ENCODE data around the gene UROC1.

UROC1 gene

DNA sequence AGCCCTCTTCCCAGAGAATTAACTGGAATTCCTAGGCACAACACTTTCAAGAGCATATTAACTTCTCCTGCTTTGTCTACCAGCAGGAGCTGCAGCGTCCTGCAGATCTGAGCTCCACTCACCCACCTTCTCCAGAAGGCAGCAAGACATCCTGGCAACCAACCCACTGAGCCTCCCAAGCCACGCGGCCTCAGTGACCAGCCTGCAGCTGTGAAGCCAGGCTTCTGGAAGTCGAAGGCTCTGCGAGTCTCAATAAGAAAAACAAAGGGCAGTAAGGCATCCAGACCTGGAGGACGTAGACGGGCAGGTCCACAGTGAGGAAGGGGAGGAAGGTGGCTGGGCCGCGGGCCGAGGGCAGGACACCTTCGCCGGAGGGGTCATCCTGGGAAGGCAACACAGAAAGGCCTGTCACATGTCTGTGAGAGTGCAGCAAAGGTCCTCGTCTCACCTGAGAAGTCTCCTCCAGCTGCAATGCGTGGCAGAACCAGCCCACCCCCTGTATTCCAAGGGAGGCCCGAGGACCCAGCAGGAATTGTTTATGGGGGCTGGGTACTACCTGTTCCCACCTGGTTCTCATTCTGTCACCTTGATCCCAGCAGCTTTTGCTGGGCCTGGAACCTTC is 78.1 kb downstream of the UROC1 start:
- DNase-seq, result no peak

DNA sequence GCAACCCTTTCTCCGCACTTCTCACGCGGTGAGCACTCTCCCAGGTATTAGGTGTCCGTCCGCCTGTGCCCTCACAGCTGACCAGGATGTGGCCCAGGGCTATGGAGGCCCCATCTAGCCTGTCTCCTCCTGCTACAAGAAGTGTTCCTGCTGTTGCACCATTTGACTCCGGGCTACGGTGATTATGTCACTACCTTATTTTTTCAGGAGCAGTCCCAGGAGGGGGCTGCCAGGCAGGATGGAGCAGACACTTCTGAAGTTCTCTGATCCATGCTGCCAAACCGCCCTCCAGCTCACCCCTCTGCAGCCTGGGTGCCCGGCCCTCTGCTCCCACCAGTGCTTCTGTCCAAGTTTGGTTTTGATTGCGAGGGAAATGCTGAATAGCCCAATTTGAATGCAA is 78.8 kb downstream of the UROC1 start:
- no peak for DNase-seq

DNA sequence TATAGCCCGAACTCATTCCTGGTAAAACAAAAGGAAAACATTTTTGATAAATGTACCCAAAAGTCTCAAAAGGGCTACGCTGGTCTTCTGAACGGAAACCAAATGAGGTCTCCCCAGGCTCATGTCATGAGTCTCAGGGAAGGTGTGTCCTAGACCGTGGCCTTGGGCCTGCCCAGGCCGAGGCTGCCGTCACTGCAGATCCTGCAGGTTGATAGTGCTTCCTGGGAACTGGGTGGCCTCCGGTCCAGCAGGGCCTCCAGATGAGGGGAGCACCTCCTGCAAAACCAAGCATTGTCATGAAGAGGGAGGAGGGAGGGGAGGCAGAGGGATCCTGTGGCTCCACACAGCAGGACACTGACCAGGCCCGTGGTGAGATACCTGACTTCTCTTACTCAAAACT is 79.4 kb downstream of the UROC1 start:
- DNase-seq, result no peak

DNA sequence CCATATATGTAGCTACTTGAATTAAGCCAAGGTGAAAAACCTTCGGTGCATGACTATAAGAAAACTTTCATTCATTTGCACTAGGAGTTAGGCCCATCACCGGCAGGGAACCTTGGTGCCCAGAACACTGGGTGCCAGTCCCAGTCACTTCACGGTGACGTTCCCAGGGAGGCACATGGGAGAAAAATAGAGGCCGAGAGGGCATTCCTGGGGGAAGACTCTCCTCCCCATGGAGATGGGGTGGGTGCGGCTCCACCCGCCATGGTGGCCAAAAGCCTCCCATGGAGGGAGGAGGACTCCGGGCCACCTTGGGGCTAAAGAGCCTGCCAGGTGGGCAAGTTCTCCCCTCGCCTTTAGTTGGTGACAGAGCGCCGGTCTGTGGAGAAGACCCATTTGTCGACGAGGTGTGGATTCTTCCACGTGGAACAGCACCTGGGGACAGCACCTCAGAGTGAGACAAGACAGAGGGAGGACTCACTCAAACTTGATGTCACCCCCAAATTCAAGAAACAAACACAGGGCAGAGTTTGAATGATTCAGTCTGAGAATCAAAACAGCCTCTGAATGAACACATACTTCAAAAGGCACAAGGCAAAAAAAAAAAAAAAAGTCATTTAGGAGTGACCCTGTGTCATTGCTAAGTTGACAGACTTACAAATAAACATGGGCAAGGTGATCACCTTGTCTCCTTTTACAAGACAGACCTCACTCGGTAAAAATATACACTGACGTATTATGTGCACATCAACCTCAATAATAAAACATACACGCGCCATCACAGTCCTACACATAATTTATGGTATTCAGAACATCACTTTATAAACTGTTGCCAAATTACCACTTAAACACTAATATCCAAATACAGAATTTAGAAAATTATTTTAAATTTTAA is 80.5 kb downstream of the UROC1 start:
- no peak for DNase-seq

DNA sequence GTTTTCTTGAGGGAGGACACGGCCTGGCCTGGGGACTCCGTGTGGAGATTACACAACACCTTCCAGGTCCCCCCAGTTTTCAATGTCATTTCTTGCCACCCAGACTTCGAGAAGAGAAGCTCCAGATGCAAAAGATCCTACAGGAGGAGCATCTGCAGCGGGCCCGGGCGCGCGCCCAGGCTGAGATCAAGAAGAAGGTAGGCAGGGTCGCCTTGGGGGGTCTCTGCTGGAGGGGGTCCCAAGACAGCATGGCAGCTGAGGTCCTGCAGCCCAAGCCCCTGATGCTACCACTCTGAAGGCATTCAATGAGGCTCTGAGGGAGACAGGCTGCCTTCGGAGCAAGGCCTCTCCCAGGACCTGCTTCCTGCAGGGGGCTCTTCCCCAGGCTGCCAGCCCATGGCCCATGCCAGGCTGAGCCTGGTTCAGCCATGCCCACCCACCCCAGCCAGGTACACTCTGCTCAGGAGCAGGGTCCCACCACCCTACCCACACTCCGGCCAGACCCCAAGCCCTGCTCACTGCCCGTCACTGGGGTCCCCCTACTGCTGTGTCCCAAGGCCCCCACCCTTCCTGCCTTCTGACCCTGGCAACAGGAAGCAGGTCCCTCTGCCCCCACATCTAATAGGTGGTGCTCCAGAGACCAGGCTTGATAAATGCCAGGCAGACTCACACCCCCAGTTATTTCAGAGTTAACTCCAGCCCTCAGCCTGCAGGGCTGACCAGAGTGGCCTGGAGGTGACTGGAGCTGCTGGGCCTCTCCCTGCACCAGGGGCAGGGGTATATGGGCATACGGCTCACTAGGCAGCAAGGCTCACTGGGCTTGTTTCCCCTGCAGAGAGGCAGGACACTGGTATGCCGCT is 81.9 kb downstream of the UROC1 start:
- DNase-seq, result no peak

DNA sequence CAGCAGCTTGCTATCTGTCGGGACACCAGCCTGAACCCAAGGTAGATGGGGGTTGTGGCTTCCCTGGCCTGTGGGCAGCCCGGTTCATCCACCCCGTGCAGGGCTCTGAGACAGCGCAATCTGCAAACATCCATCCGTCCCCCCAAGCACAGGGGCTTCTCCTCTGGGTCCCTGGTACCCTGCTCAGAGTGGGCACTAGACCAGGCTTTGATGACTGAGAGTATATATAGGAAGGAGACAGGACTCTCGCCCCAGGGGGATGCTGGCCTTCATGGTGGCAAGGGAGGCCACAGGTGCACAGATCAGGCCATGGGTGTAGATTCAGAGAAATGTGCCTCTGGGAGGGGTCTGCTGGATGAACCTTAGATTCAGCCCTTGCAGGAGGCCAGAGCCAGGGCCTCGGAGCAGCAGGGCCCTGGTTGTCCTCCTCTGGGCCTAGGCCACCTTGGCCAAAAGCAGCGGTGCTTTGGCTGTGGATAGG is 82.6 kb downstream of the UROC1 start:
- no peak for DNase-seq

DNA sequence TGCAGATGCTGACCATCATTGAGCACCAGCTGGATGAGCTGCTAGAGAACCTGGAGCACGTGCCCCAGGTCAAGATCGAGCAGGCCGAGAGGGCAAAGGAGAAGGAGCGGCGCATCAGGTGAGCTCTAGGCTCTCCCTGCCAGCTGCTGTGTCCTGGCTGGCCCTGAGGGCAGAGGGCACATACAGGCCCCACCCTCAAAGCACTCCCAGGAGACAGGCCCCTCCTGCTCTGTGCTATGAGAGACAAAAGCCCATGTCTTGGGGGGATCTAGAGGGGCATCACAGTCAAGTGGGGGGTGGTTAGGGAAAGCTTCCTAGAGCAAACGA is 83.3 kb downstream of the UROC1 start:
- DNase-seq, result no peak

DNA sequence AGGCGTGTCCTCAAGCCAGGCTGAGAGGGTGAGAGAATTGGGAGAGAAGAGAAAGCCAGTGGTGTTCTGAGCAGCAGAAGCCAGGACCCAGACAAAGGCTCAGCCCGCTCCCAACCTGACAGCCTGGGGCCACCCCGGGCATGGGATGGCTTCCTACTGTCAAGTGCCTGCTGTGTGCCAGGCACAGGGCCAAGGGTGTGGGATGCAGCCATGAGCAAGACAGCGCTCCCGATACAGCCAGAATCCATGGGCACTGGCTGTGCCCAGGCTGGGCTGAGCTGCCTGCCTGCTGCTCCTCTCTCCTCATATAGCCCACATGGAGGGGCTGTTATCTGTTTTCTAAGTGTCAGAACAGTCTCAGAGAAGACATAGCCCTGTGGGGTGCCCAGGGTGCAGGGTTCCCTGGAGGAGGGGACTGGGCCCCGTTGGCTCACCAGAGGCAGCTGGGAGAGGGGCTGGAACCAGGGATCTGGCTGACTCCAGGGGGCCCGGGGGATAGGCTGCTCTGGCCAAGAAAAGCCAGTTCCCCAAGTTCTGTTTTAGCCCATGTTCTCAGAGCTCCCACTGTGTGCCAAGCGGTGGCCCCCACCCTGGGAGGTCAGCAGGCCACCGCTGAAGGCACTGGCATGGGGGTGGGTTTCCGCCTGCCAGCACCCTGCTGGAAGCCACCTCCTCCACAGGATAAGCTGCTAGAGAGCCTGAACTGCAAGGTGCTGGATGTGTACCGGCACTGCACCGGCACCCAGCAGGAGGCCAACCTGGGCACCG is 83.9 kb downstream of the UROC1 start:
- no peak for DNase-seq

DNA sequence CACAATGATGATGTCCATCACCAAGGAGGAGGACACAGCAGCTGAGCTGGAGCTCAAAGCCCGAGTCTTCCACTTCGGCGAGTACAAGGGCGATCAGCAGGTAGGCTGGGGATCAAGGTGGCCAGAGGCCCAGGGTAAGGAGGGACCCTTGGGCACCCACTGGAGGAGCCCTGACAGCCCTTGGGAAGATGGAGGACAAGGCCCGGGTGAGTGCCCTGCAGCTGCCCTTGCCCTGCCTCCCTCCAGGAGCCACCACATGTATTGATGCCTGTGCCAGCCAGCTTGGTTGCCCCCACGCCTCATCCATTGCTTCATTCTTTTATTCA is 84.5 kb downstream of the UROC1 start:
- no peak for DNase-seq

DNA sequence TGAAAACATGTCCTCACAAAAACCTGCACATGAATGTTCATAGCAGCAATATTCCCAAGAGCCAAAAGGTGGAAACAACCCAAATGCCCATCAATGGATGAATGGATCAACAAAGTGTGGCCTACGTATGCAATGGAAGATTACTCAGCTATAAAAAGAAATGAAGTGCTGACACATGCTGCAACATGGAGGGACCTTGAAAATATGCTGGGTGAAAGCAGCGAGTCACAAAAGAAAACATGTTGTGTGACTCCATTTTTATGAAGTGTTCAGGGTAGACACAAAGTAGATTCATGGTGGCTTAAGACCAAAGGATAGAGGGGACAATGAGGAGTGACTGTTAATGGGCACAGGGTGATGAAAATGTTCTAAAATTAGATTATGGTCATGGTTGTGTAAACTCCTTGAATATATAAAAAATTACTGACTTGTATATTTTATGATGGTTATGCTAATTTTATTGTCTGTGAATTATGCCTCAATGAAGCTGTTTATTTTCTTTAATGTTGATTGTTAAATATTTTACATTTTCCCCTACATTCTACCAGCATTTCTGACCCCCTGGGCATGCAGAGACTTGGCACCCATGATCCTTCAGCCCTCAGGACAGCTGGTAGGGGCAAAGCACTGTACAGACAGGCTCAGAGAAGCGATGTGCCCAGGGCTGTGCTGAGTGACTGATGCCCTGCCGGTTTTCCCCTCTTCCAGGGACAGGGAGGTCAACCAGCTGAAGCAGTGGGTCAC is 85.0 kb downstream of the UROC1 start:
- no peak for DNase-seq

Measured in activated CD4-positive, alpha-beta T cell treated with anti-CD3 and anti-CD28 coated beads, Interleukin-2, amount 50 U/mL, for 16 hours (primary cell).